H1 (cell line): Measurements from ENCODE around the gene VIT. TPM values are rescaled to one million over a fixed set of nuclear protein-coding genes. Genes with fewer than 3 reads are reported as not detected.
A peak's percentile ranks its signal among the peaks of the same experiment; 100 is the strongest.

Experiments used
- CTCF ChIA-PET: fragments of 300-600 bp; sonication (Branson Sonifier 250); formaldehyde crosslinking; loops from one replicate; lab custom pipeline; 2021; ENCODE audit not compliant: partially characterized antibody; lab: Charles Lee
- POLR2A ChIA-PET: fragments of 300-600 bp; sonication (Branson Sonifier 250); formaldehyde crosslinking; loops from one replicate; lab custom pipeline; 2021; ENCODE audit warnings: inconsistent platforms; ENCODE audit not compliant: partially characterized antibody; lab: Charles Lee
- DNase-seq, 2 experiments: peaks; one replicate each; pipeline versions ENCODE4 v3.0.0 to v3.0.0-alpha.2; 2010 to 2022; ENCODE audit warnings: low spot score in 2 of 2, low read depth in 1 of 2, mixed read lengths in 1 of 2
- FAIRE-seq: peaks from 2 replicates; lab custom pipeline; 2011; peaks lifted over from hg19 to GRCh38; lab: Jason Lieb, UNC
- H2AFZ ChIP-seq: 2 replicates; pipeline ENCODE4 v1.8.1; 2012; ENCODE audit warnings: low read length, inconsistent platforms
- H2AK5ac ChIP-seq: 2 replicates; pipeline ENCODE4 v1.6.1; 2013; ENCODE audit warnings: low read depth, low read length
- H2BK120ac ChIP-seq: replicated peaks from 2 replicates; pipeline ENCODE3; 2013; ENCODE audit warnings: low read depth, low read length, inconsistent platforms
- H2BK12ac ChIP-seq: 2 replicates; pipeline ENCODE4 v1.6.1; 2013; ENCODE audit warnings: low read depth, low read length
- H2BK15ac ChIP-seq: 2 replicates; pipeline ENCODE4 v1.6.1; 2013; ENCODE audit warnings: low read length
- H2BK20ac ChIP-seq: 2 replicates; pipeline ENCODE4 v1.6.1; 2013; ENCODE audit warnings: low read length
- H2BK5ac ChIP-seq: 2 replicates; pipeline ENCODE4 v1.6.1; 2013; ENCODE audit warnings: low read depth, low read length
- H3K14ac ChIP-seq: 2 replicates; pipeline ENCODE4 v1.6.1; 2013; ENCODE audit warnings: inconsistent platforms; ENCODE audit not compliant: insufficient read length
- H3K18ac ChIP-seq: 2 replicates; pipeline ENCODE4 v1.6.1; 2013; ENCODE audit warnings: low read length; ENCODE audit errors: extremely low read depth
- H3K23ac ChIP-seq: 2 replicates; pipeline ENCODE4 v1.6.1; 2013; ENCODE audit warnings: inconsistent platforms; ENCODE audit not compliant: insufficient read length
- H3K23me2 ChIP-seq: 2 replicates; pipeline ENCODE4 v1.6.1; 2013; ENCODE audit warnings: low read depth, low read length
- H3K27ac ChIP-seq: 2 replicates; pipeline ENCODE4 v1.6.1; 2011; ENCODE audit warnings: low read depth, low read length, inconsistent platforms
- H3K27me3 ChIP-seq, 4 experiments: replicated peaks in 1 of 4; 1 replicate in 1 of 4; 2 replicates in 3 of 4; pipeline versions ENCODE4 v1.6.1 to v1.8.1; 2011 to 2013; ENCODE audit warnings: low read length in 3 of 4, mild to moderate bottlenecking in 3 of 4, inconsistent platforms in 2 of 4, mixed read lengths in 2 of 4, moderate library complexity in 1 of 4; ENCODE audit not compliant: control insufficient read depth in 3 of 4, insufficient read depth in 3 of 4; ENCODE audit errors: extremely low read depth in 1 of 4
- H3K36me3 ChIP-seq, 4 experiments: 2 replicates each; pipeline versions ENCODE4 v1.6.1 to v1.8.1; 2011 to 2013; ENCODE audit warnings: mild to moderate bottlenecking in 4 of 4, low read length in 3 of 4, moderate library complexity in 2 of 4, control low read depth in 1 of 4, inconsistent platforms in 1 of 4; ENCODE audit not compliant: insufficient read depth in 4 of 4, control insufficient read depth in 2 of 4
- H3K4ac ChIP-seq: replicated peaks from 2 replicates; pipeline ENCODE3; 2013; ENCODE audit warnings: low read length, low read depth, mixed read lengths, inconsistent platforms; ENCODE audit not compliant: insufficient read length
- H3K4me1 ChIP-seq, 4 experiments: replicated peaks in 1 of 4; 1 replicate in 1 of 4; 2 replicates in 3 of 4; pipeline versions ENCODE4 v1.6.1 to v1.8.1; 2011 to 2013; ENCODE audit warnings: low read length in 3 of 4, inconsistent platforms in 2 of 4, mixed read lengths in 1 of 4; ENCODE audit not compliant: insufficient read depth in 4 of 4, control insufficient read depth in 3 of 4
- H3K4me2 ChIP-seq, 2 experiments: 2 replicates each; pipeline versions ENCODE4 v1.6.1 to v1.8.1; 2011 to 2013; ENCODE audit warnings: low read depth in 2 of 2, low read length in 2 of 2, control low read depth in 1 of 2, inconsistent platforms in 1 of 2, mild to moderate bottlenecking in 1 of 2; ENCODE audit not compliant: insufficient read depth in 1 of 2
- H3K4me3 ChIP-seq, 4 experiments: fragments of 200-600, 300-600 bp in 1 of 4; sonication (generic), shearing (Covaris generic), sonication (Bioruptor Twin) in 1 of 4; 2 replicates each; pipeline versions ENCODE4 v1.5.1 to v1.8.1; 2011 to 2016; ENCODE audit warnings: low read length in 4 of 4, low read depth in 3 of 4, control low read depth in 2 of 4, inconsistent platforms in 2 of 4, mild to moderate bottlenecking in 2 of 4, mixed read lengths in 1 of 4, moderate library complexity in 1 of 4; ENCODE audit not compliant: insufficient read depth in 2 of 4; ENCODE audit errors: extremely low read depth in 1 of 4
- H3K56ac ChIP-seq: replicated peaks from 2 replicates; pipeline ENCODE3; 2013; ENCODE audit warnings: low read depth, mild to moderate bottlenecking, mixed read lengths, low read length, inconsistent platforms; ENCODE audit not compliant: insufficient read length
- H3K79me1 ChIP-seq: 2 replicates; pipeline ENCODE4 v1.6.1; 2013; ENCODE audit warnings: low read depth, low read length, control low read depth
- H3K79me2 ChIP-seq, 2 experiments: 2 replicates each; pipeline versions ENCODE4 v1.6.1 to v1.8.1; 2012 to 2013; ENCODE audit warnings: low read length in 2 of 2, mild to moderate bottlenecking in 2 of 2, inconsistent platforms in 1 of 2; ENCODE audit not compliant: insufficient read depth in 2 of 2, control insufficient read depth in 1 of 2
- H3K9ac ChIP-seq, 4 experiments: replicated peaks in 1 of 4; 1 replicate in 1 of 4; 2 replicates in 3 of 4; pipeline versions ENCODE4 v1.6.1 to v1.8.1; 2011 to 2013; ENCODE audit warnings: low read depth in 3 of 4, low read length in 3 of 4, control low read depth in 2 of 4, mild to moderate bottlenecking in 2 of 4, moderate library complexity in 2 of 4, inconsistent platforms in 1 of 4; ENCODE audit errors: extremely low read depth in 1 of 4
- H3K9me3 ChIP-seq, 2 experiments: 2 replicates each; pipeline versions ENCODE4 v1.6.1 to v1.8.1; 2012 to 2013; ENCODE audit warnings: mild to moderate bottlenecking in 2 of 2, moderate library complexity in 2 of 2, control low read depth in 1 of 2, inconsistent platforms in 1 of 2, low read depth in 1 of 2, low read length in 1 of 2, mixed read lengths in 1 of 2; ENCODE audit not compliant: insufficient read depth in 2 of 2
- H4K20me1 ChIP-seq, 2 experiments: replicated peaks in 1 of 2; 2 replicates each; pipeline versions ENCODE3 to v1.8.1; 2011 to 2013; ENCODE audit warnings: inconsistent platforms in 2 of 2, low read length in 2 of 2, mild to moderate bottlenecking in 1 of 2; ENCODE audit not compliant: insufficient read depth in 2 of 2, control insufficient read depth in 1 of 2
- H4K5ac ChIP-seq: 2 replicates; pipeline ENCODE4 v1.6.1; 2013; ENCODE audit warnings: low read length, low read depth, mixed read lengths, inconsistent platforms; ENCODE audit not compliant: insufficient read length
- H4K8ac ChIP-seq: 2 replicates; pipeline ENCODE4 v1.8.0; 2013; ENCODE audit warnings: mild to moderate bottlenecking, moderate library complexity, low read length, inconsistent platforms; ENCODE audit not compliant: insufficient read depth; ENCODE audit errors: extremely low read depth
- H4K91ac ChIP-seq: replicated peaks from 2 replicates; pipeline ENCODE3; 2013; ENCODE audit warnings: low read length, mixed read lengths, inconsistent platforms; ENCODE audit not compliant: insufficient read length
- BCL11A ChIP-seq, 2 experiments: IDR thresholded peaks; one replicate each; pipeline ENCODE4 v1.6.1; 2011; ENCODE audit warnings: low read depth in 2 of 2, low read length in 2 of 2, mild to moderate bottlenecking in 2 of 2
- CEBPB ChIP-seq: IDR thresholded peaks from 2 replicates; pipeline ENCODE4 v1.6.1; 2012; ENCODE audit warnings: low read depth, low read length
- CREB1 ChIP-seq: IDR thresholded peaks from 2 replicates; pipeline ENCODE4 v1.6.1; 2012; ENCODE audit warnings: inconsistent platforms
- CTBP2 ChIP-seq: IDR thresholded peaks from 2 replicates; pipeline ENCODE4 v1.7.0; 2011; ENCODE audit warnings: borderline replicate concordance, mild to moderate bottlenecking, moderate library complexity, mixed read lengths, low read length; ENCODE audit not compliant: insufficient read depth, insufficient read length
- CTCF ChIP-seq, 3 experiments: IDR thresholded peaks; 1 replicate in 2 of 3; 2 replicates in 1 of 3; pipeline versions ENCODE4 v1.5.1 to v1.6.1; 2011; ENCODE audit warnings: low read length in 3 of 3, mild to moderate bottlenecking in 3 of 3, inconsistent platforms in 2 of 3, low read depth in 1 of 3, moderate library complexity in 1 of 3; ENCODE audit not compliant: insufficient read depth in 1 of 3; ENCODE audit errors: control extremely low read depth in 1 of 3
- GTF2F1 ChIP-seq: IDR thresholded peaks from 2 replicates; pipeline ENCODE4 v1.6.1; 2012; ENCODE audit warnings: low read depth, low read length, improper control_type of control experiment, borderline replicate concordance
- HDAC2 ChIP-seq, 2 experiments: fragments of 300-600 bp in 1 of 2; sonication (generic) in 1 of 2; IDR thresholded peaks; 2 replicates each; pipeline ENCODE4 v1.6.1; 2011 to 2012; ENCODE audit warnings: low read depth in 2 of 2, low read length in 2 of 2, mild to moderate bottlenecking in 2 of 2, moderate library complexity in 2 of 2, borderline replicate concordance in 1 of 2, inconsistent platforms in 1 of 2
- NRF1 ChIP-seq: IDR thresholded peaks from 2 replicates; pipeline ENCODE4 v1.6.1; 2011; ENCODE audit warnings: mild to moderate bottlenecking, low read depth, low read length, improper control_type of control experiment
- RFX5 ChIP-seq: IDR thresholded peaks from 2 replicates; pipeline ENCODE4 v1.6.1; 2011; ENCODE audit warnings: low read depth, low read length, improper control_type of control experiment, borderline replicate concordance
- SP1 ChIP-seq: IDR thresholded peaks from 2 replicates; pipeline ENCODE4 v1.6.1; 2011; ENCODE audit warnings: low read depth, low read length
- SP4 ChIP-seq: IDR thresholded peaks from 2 replicates; pipeline ENCODE4 v1.6.1; 2012; ENCODE audit warnings: low read length, inconsistent platforms
- TCF12 ChIP-seq: IDR thresholded peaks from 2 replicates; pipeline ENCODE4 v1.6.1; 2011; ENCODE audit warnings: low read depth, mild to moderate bottlenecking, low read length
- ZNF274 ChIP-seq: IDR thresholded peaks from 2 replicates; pipeline ENCODE4 v1.7.0; 2012; ENCODE audit warnings: low read length, borderline replicate concordance; ENCODE audit errors: extremely low read depth
- WGBS, 2 experiments: shearing (Covaris generic) in 1 of 2; methylation state at CpG; one replicate each; pipeline versions ENCODE4 v1.1.6 to v1.1.7; 2013 to 2015; ENCODE audit warnings: low lambda C conversion rate in 2 of 2, mixed read lengths in 2 of 2, inconsistent platforms in 1 of 2, low coverage in 1 of 2, missing lambda C conversion rate in 1 of 2; ENCODE audit not compliant: insufficient replicate concordance in 2 of 2, insufficient coverage in 1 of 2, insufficient read length in 1 of 2; ENCODE audit errors: extremely low coverage in 1 of 2, missing lambda C conversion rate in 1 of 2; 5-methylcytosine and 5-hydroxymethylcytosine counted together
- polyA plus RNA-seq, 7 experiments: library from polyadenylated mRNA; depleted of rRNA in 3 of 7; stranded (reverse) in 5 of 7; unstranded in 2 of 7; fragments of >200 nt in 5 of 7; fragments of 200-250 nt in 2 of 7; gene quantifications; 1 replicate in 5 of 7; 2 replicates in 1 of 7; 4 replicates in 1 of 7; pipeline versions ENCODE4 v1.2.1 to v1.2.3, GENCODE V29; 2011 to 2013; ENCODE audit warnings: missing spikeins in 2 of 7, mixed read lengths in 2 of 7
- total RNA-seq: library from RNA; stranded (reverse); fragmentation: NEBNext Ultra II Directional; extraction: Animal tissue kit (Norgen Biotek cat#: 25700); gene quantifications from 2 replicates; pipeline ENCODE4 v1.2.1, GENCODE V29; 2021

Gene VIT
- total and polyA plus RNA-seq, 2 of the 8 experiments (the other 6 are each of a cell fraction or from before 2014, with no cell fraction given): 0.03 TPM; not detected in 1

- Histone ChIP-seq H2BK20ac (no peak overlapping the region), H2BK120ac (no peak overlapping the region), H3K23me2 (no peaks in the 10 kb centered on the region), H3K4me1 (peaks cover 0 to 3% (median 1%) of the 10 kb centered on the region in 4 experiments; a peak in 2 of 7 replicates), H3K9ac (no peak overlapping the region), H3K36me3 (no peaks in the 10 kb centered on the region), H2BK5ac (no peak overlapping the region), H3K18ac (no peak overlapping the region), H3K79me1 (no peaks in the 10 kb centered on the region), H3K56ac (no peak overlapping the region), H4K91ac (no peak overlapping the region), H2BK12ac (no peak overlapping the region), H3K27ac (no peak overlapping the region), H3K14ac (no peak overlapping the region), H4K8ac (no peak overlapping the region), H3K4me2 (no peak overlapping the region), H2AFZ (no peak overlapping the region), H4K5ac (no peak overlapping the region), H3K4ac (no peak overlapping the region), H3K4me3 (no peak overlapping the region), H2AK5ac (no peak overlapping the region), H2BK15ac (no peak overlapping the region), H3K9me3 (no peaks in the 10 kb centered on the region), H3K27me3 (no peaks in the 10 kb centered on the region), H3K79me2 (no peaks in the 10 kb centered on the region), H4K20me1 (no peaks in the 10 kb centered on the region), H3K23ac (no peak overlapping the region)
- FAIRE-seq (peak; percentile 19), DNase-seq (no peak)
- ChIA-PET CTCF (interaction anchor here (3.0 kb wide), 1 partner anchor 15 kb away, joined by 13 read pairs; no protein-coding TSS in a partner anchor), POLR2A (no interaction called here)
- 91% methylated on average over 1 of the region's 1 CpG; no CpG with 5 or more reads in 1 of the 2 experiments for WGBS, 2 experiments
- TF ChIP-seq CEBPB (no peak), GTF2F1 (no peak), RFX5 (no peak), CTCF (IDR thresholded peaks at IDR 0.05; ENCODE audit: control extremely low read depth in 1 of 3, insufficient read depth in 1 of 3, low read depth in 1 of 3, low read length in 3 of 3) (no peak), SP1 (no peak), CREB1 (no peak), HDAC2 (IDR thresholded peaks at IDR 0.05; ENCODE audit: borderline replicate concordance in 1 of 2, low read depth in 2 of 2, low read length in 2 of 2) (no peak), CTBP2 (no peak), BCL11A (IDR thresholded peaks at IDR 0.05; ENCODE audit: low read depth in 2 of 2, low read length in 2 of 2) (no peak), TCF12 (no peak), NRF1 (no peak), ZNF274 (no peak), SP4 (no peak)
Measured at GRCh38 chr2:36678856-36679255, 17.7 kb upstream of the VIT start.
